GM23338 (cell line): ENCODE results near the gene GABBR1.

ENCODE experiments used
- CREB1 ChIP-seq: fragments of 250-450 bp; sonication (Bioruptor Pico); IDR thresholded peaks from 2 replicates; pipeline ENCODE4 v1.5.0; 2020; ENCODE audit warnings: low read depth, mild to moderate bottlenecking, moderate library complexity
- CTCF ChIP-seq, 2 experiments: fragments of 200-600 bp in 1 of 2; sonication (generic) in 1 of 2; conservative IDR thresholded peaks; 2 replicates each; pipeline versions ENCODE4 v1.5.1 to v1.6.1; 2016 to 2017; ENCODE audit warnings: antibody characterized with exemption in 2 of 2, low read depth in 2 of 2, mild to moderate bottlenecking in 2 of 2, moderate library complexity in 1 of 2
- ETS1 ChIP-seq: IDR thresholded peaks from 2 replicates; pipeline ENCODE4 v1.6.1; 2016; ENCODE audit warnings: antibody characterized with exemption
- EZH2 ChIP-seq: fragments of 200-600 bp; sonication (generic); IDR thresholded peaks from one replicate; pipeline ENCODE4 v1.8.0; 2017; ENCODE audit warnings: antibody characterized with exemption, mild to moderate bottlenecking, low read depth; ENCODE audit not compliant: unreplicated experiment
- EZH2phosphoT487 ChIP-seq: fragments of 200-600 bp; sonication (generic); IDR thresholded peaks from one replicate; pipeline ENCODE4 v1.8.1; 2018; ENCODE audit warnings: antibody characterized with exemption; ENCODE audit not compliant: unreplicated experiment
- NANOG ChIP-seq: IDR thresholded peaks from 2 replicates; pipeline ENCODE4 v1.6.1; 2016; ENCODE audit warnings: antibody characterized with exemption, borderline replicate concordance
- POLR2AphosphoS5 ChIP-seq: IDR thresholded peaks from 2 replicates; pipeline ENCODE4 v1.6.1; 2016; ENCODE audit warnings: antibody characterized with exemption, low read depth
- REST ChIP-seq: IDR thresholded peaks from one replicate; pipeline ENCODE4 v1.6.1; 2018; ENCODE audit warnings: antibody characterized with exemption; ENCODE audit not compliant: unreplicated experiment
- STAT1 ChIP-seq: IDR thresholded peaks from one replicate; pipeline ENCODE4 v1.6.1; 2016; ENCODE audit warnings: antibody characterized with exemption; ENCODE audit not compliant: unreplicated experiment
- ZNF114 ChIP-seq: fragments of 250-450 bp; sonication (Bioruptor Pico); IDR thresholded peaks from 2 replicates; pipeline ENCODE4 v1.5.0; 2020; ENCODE audit warnings: mild to moderate bottlenecking, moderate library complexity
- ZNF331 ChIP-seq: fragments of 250-450 bp; sonication (Bioruptor Pico); IDR thresholded peaks from 2 replicates; pipeline ENCODE4 v1.5.0; 2020; ENCODE audit warnings: low read depth, mild to moderate bottlenecking, moderate library complexity

GRCh38 chr6:29552512-29553051 is 80.4 kb downstream of the GABBR1 start:
- TF ChIP-seq EZH2phosphoT487 (no peak), ZNF331 (no peak), CTCF (conservative IDR thresholded peaks at IDR 0.05; ENCODE audit: low read depth in 2 of 2) (no peak), POLR2AphosphoS5 (no peak), EZH2 (no peak), REST (no peak), CREB1 (CRISPR knock-in tag) (peak; percentile 79), ZNF114 (CRISPR knock-in tag) (no peak), NANOG (no peak), ETS1 (no peak), STAT1 (no peak)
